ENCODE data around the gene GPR82.
A peak's percentile ranks its signal among the peaks of the same experiment; 100 is the strongest.
"Not testable (repeated sequence)": the region's sequence is repeated elsewhere in the genome, so short reads cannot be mapped to it uniquely, and the experiment has no call there.

Gene GPR82

GRCh38 chrX:41723826-41724225 is at the start of gene GPR82:
GPR82 (plus strand) TSS chrX:41724181; CDS start chrX:41727027, 2,846 bp downstream.
- DNase-seq = no peak

- not testable (repeated sequence) for DNase-seq
Measured at GRCh38 chrX:41676361-41676760, 47.6 kb upstream of the GPR82 start.

- no peak for DNase-seq
Measured at GRCh38 chrX:41677183-41678060, 46.6 kb upstream of the GPR82 start.

- DNase-seq = no peak
Measured at GRCh38 chrX:41684138-41684537, 39.8 kb upstream of the GPR82 start.

- no peak for DNase-seq
Measured at GRCh38 chrX:41684940-41685339, 39.0 kb upstream of the GPR82 start.

- DNase-seq = no peak
Measured at GRCh38 chrX:41686788-41687187, 37.2 kb upstream of the GPR82 start.

GRCh38 chrX:41688156-41688555 is 35.8 kb upstream of the GPR82 start:
- DNase-seq = no peak

- no peak for DNase-seq
Measured at GRCh38 chrX:41688835-41689234, 35.1 kb upstream of the GPR82 start, which contains the start of gene GPR34. GPR34 (plus strand) TSS chrX:41688973; CDS start chrX:41695634, 6,661 bp downstream.

- DNase-seq = no peak
Measured at GRCh38 chrX:41689711-41690110, 34.3 kb upstream of the GPR82 start.

- DNase-seq = peak; percentile 5
Measured at GRCh38 chrX:41692162-41692749, 31.7 kb upstream of the GPR82 start.

- DNase-seq = no peak
Measured at GRCh38 chrX:41693024-41693423, 31.0 kb upstream of the GPR82 start.

- DNase-seq = no peak
Measured at GRCh38 chrX:41695426-41695825, 28.6 kb upstream of the GPR82 start.

GRCh38 chrX:41703574-41704029 is 20.4 kb upstream of the GPR82 start:
- no peak for DNase-seq

- no peak for DNase-seq
Measured at GRCh38 chrX:41705042-41705441, 18.9 kb upstream of the GPR82 start.

- DNase-seq = no peak
Measured at GRCh38 chrX:41705680-41706374, 18.2 kb upstream of the GPR82 start.

- no peak for DNase-seq
Measured at GRCh38 chrX:41707218-41707617, 16.8 kb upstream of the GPR82 start.

- DNase-seq = no peak
Measured at GRCh38 chrX:41708486-41708885, 15.5 kb upstream of the GPR82 start.

- no peak for DNase-seq
Measured at GRCh38 chrX:41711021-41711667, 12.8 kb upstream of the GPR82 start.

GRCh38 chrX:41716222-41716621 is 7.8 kb upstream of the GPR82 start:
- no peak for DNase-seq

GRCh38 chrX:41716767-41717473 is 7.1 kb upstream of the GPR82 start:
- no peak for DNase-seq

- DNase-seq = no peak
Measured at GRCh38 chrX:41718481-41719235, 5.3 kb upstream of the GPR82 start.

GRCh38 chrX:41719610-41720009 is 4.4 kb upstream of the GPR82 start:
- DNase-seq = not testable (repeated sequence)
